HTR-8/SVneo (cell line): ENCODE measurements around the gene WDR46.

Experiments used
- DNase-seq: peaks from one replicate; pipeline ENCODE4 v3.0.0; 2011; ENCODE audit warnings: low spot score, mixed read lengths; ENCODE audit not compliant: insufficient read length
- FAIRE-seq: peaks from 2 replicates; lab custom pipeline; 2011; peaks lifted over from hg19 to GRCh38; lab: Jason Lieb, UNC

The WDR46 gene

GRCh38 chr6:33314943-33315792 is 26.1 kb upstream of the WDR46 start:
- no peak for DNase-seq
- no peak for FAIRE-seq

GRCh38 chr6:33314515-33314942 is 25.5 kb upstream of the WDR46 start:
- DNase-seq (no peak), FAIRE-seq (no peak)

GRCh38 chr6:33313709-33314514 is 24.9 kb upstream of the WDR46 start, which contains the start of gene TAPBP:
Gene TAPBP (minus strand): TSS chr6:33314078. CDS start chr6:33314041, 37 bp downstream.
- DNase-seq (no peak), FAIRE-seq (no peak)

- FAIRE-seq (no peak), DNase-seq (no peak)
Observed at GRCh38 chr6:33313105-33313708, 24.2 kb upstream of the WDR46 start.

GRCh38 chr6:33312361-33313104 is 23.5 kb upstream of the WDR46 start:
- DNase-seq (peak; percentile 84), FAIRE-seq (no peak)

- DNase-seq: no peak
- FAIRE-seq: no peak
Observed at GRCh38 chr6:33306356-33306755, 17.3 kb upstream of the WDR46 start.

GRCh38 chr6:33305052-33305451 is 16.0 kb upstream of the WDR46 start:
- FAIRE-seq (no peak), DNase-seq (no peak)

GRCh38 chr6:33304216-33304615 is 15.2 kb upstream of the WDR46 start:
- FAIRE-seq: no peak
- no peak for DNase-seq

GRCh38 chr6:33301877-33302276 is 12.8 kb upstream of the WDR46 start:
- FAIRE-seq (no peak), DNase-seq (no peak)

- DNase-seq (peak; percentile 83), FAIRE-seq (peak; percentile 52)
Observed at GRCh38 chr6:33299237-33299944, 10.4 kb upstream of the WDR46 start.

- no peak for DNase-seq
- no peak for FAIRE-seq
Observed at GRCh38 chr6:33298773-33299236, 9.8 kb upstream of the WDR46 start, which contains the start of gene RGL2. Gene RGL2 (minus strand): TSS chr6:33298942. CDS start chr6:33298610, 332 bp downstream.

- DNase-seq: no peak
Observed at GRCh38 chr6:33297956-33298772, 9.1 kb upstream of the WDR46 start.

GRCh38 chr6:33297406-33297955 is 8.4 kb upstream of the WDR46 start:
- DNase-seq (no peak), FAIRE-seq (no peak)

More at GRCh38 chr6:33297956-33298772, 9.1 kb upstream of the WDR46 start:
- FAIRE-seq: no peak

GRCh38 chr6:33296797-33297405 is 7.9 kb upstream of the WDR46 start:
- DNase-seq (no peak), FAIRE-seq (no peak)

GRCh38 chr6:33295621-33296369 is 6.8 kb upstream of the WDR46 start:
- DNase-seq: no peak
- no peak for FAIRE-seq

GRCh38 chr6:33294086-33294823 is 5.2 kb upstream of the WDR46 start:
- FAIRE-seq (no peak), DNase-seq (no peak)
